GM12873 (cell line): ENCODE data around the gene CUL9.

Experiments used
- TF ChIP-seq, protein P1 (sequence below): IDR thresholded peaks from 2 replicates; pipeline ENCODE4 v1.5.1; 2012; ENCODE audit warnings: low read depth, mild to moderate bottlenecking, moderate library complexity, low read length, control low read depth; ENCODE audit not compliant: insufficient read depth; ENCODE audit errors: missing control alignments

CUL9 gene

DNA sequence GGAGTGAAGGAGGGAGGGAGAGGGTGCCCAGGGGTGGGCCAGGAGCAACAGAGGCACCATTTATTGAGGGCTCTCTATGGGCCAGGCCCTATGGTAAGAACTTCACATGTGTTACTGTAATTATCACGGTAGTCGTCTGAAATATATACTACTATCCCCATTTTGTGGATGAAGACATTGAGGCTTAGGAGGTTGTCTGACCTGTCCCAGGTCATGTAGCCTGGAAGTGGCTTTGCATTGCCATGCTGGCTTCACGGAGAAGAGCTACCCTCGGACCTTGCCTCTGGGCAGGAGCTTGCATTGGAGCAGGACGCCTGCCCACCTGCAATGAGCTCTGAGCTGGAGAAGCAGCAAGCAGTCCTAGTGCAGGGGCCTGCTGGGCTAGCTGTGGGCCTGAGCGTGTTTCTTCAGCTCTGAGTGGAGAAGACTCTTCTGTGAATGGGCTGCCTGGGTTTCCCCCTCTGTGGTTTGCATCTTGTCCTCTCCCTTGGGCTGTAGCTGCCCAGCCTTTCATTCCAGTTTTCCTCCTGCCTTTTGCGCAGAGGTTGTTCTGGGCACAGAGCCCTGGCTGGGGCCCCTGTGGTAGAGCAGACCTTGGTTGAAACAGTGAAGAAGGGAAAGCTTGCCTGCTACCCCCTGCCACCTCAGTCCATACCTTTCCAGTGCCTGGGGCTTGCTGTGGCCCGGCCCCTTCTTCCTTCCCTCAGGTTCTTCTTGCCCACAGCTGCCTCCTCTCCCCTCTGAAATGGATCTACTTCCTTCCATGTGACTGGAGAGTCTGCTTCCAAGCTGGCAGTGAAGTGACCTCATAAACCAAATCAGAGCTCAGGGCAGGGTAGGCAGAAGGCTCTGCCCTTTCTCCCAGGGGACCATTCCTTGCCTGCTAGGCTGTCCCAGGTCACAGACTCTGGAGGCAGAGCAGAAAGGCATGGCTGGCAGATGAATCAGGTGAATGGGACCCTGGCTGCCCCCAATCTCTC, 35.0 kb upstream of the CUL9 start:
- TF ChIP-seq, protein P1, sequence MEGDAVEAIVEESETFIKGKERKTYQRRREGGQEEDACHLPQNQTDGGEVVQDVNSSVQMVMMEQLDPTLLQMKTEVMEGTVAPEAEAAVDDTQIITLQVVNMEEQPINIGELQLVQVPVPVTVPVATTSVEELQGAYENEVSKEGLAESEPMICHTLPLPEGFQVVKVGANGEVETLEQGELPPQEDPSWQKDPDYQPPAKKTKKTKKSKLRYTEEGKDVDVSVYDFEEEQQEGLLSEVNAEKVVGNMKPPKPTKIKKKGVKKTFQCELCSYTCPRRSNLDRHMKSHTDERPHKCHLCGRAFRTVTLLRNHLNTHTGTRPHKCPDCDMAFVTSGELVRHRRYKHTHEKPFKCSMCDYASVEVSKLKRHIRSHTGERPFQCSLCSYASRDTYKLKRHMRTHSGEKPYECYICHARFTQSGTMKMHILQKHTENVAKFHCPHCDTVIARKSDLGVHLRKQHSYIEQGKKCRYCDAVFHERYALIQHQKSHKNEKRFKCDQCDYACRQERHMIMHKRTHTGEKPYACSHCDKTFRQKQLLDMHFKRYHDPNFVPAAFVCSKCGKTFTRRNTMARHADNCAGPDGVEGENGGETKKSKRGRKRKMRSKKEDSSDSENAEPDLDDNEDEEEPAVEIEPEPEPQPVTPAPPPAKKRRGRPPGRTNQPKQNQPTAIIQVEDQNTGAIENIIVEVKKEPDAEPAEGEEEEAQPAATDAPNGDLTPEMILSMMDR, result no peak

DNA sequence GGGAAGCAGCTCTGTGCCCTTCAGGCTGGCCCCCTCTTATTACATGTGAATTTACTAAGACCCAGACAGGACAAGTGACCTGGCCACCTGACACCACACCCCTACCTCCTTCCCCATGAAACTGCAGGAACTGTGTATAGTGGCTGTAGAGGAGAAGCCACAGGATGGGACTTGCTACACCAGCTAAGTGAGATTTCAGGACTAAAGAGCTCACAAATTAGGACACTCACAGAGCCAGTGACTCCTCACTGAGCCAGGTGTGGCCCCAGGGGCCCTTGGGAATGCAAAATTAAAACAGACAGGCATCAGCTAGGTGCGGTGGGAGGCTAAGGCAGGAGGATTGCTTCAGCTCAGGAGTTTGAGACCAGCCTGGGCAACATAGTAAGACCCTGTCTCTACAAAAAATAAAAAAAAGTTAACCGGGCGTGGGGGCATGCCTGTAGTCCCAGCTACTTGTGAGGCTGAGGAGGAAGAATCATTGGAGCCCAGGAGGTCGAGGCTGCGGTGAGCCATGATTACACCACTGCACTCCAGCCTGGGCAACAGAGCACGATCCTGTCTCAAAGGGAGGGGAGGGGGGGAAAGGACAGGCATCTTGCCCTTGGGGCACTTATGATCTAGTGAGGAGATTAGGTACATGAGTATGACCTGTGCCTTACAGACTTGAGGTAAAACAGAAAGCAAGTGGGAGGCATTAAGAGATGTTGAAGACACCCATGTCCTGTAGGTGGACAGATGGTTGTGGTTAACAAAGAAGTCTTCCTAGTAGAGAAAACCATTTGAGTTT, 34.1 kb upstream of the CUL9 start:
- TF ChIP-seq, protein P1, result no peak

DNA sequence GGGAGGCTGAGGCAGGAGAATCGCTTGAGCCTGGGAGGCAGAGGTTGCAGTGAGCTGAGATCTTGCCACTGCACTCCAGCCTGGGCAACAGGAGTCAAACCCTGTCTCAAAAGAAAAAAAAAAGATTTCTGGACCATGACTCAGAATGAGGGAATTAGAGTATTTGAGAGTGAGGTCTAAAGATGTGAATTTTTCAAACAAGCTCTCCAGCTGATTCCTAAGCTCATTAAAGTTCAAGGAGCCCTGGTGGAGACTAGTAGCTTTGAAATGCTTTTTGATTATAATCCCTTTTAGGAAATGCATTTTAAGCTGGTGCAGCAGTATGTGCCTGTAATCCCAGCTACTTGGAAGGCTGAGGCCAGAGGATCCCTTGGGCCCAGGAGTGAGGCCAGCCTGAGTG, 32.7 kb upstream of the CUL9 start:
- TF ChIP-seq, protein P1, result no peak

DNA sequence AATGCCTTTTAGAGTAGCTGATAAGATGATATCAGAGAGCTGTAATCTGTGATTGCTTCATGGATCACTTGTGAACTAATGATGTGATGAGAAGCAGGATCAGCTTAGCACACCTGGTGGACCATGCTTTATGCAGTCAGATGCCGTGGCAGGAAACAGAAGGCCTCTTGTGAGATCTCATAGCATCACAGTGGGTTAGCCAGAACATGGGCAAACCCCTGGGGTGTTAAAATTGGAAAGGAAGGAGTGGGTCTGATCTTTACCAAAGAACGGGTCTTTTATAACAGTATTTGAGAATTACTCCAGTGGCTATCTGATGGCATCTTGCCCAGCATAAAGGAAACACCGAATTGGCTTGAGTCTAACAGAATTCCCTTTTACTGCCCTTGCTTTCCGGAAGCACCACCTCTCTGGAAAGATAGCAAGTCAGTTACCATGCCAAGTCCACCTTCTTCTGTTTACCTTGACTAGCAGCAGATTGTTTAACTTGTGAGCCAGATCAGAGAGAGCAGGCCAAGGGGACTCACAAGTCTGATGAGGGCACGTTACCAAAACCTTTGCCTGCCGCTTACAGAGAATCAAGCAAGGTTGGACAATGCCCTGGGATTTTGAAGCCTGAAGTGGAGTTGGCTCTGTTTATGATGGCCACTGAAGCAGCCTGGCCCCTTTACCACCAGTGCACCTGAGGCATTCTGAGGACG, 31.8 kb upstream of the CUL9 start:
- TF ChIP-seq, protein P1, result no peak

DNA sequence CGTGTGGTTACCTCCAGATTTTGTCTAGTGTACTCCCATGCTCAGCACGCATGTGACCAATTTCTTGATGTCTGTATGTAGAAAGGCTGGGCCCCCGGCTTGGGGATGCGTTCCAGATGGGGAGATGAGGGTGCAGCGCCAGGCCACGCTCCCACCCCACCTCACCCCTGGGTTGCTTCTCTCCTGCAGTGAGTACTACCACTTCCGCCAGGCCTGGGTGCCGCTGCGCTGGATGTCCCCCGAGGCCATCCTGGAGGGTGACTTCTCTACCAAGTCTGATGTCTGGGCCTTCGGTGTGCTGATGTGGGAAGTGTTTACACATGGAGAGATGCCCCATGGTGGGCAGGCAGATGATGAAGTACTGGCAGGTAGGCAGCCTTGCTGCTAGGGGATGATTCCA, 22.4 kb upstream of the CUL9 start:
- TF ChIP-seq, protein P1, result no peak

DNA sequence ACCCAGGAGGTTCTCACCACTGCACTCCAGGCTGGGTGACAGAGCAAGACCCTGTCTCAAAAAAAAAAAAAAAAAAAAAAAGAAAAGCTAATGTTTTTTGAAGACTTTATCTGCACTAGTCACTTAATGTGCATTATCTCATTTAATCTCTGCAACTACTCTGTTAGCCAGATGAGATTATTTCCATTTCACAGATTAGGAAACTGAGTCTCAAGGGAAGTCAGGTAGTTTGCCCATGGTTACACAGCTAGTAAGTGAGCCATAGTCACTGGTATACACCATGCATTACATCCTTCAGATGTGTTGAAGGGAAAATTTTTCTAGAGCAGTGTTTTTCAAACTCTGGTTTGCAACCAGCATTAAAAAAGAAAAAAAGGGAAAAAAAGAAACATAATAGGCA, 18.1 kb upstream of the CUL9 start:
- TF ChIP-seq, protein P1, result no peak
